ENCODE results near the gene FGFR4.
"Not testable (repeated sequence)": the region's sequence is repeated elsewhere in the genome, so short reads cannot be mapped to it uniquely, and the experiment has no call there.

GRCh38 chr5:177048531-177048930, 38.2 kb upstream of the FGFR4 start:
- TF ChIP-seq POLR2AphosphoS5 (IDR thresholded peaks at IDR 0.05); POLR2A (IDR thresholded peaks at IDR 0.05); CTCF (IDR thresholded peaks at IDR 0.05 in 8 of 11, conservative IDR thresholded peaks at IDR 0.05 in 3 of 11): not testable (repeated sequence)
